Activated CD8-positive, alpha-beta memory T cell treated with anti-CD3 and anti-CD28 coated beads, Interleukin-2, amount 50 U/mL, for 4 hours (primary cell): ENCODE results near the gene TMEM209.
"Not testable (repeated sequence)": the region's sequence is repeated elsewhere in the genome, so short reads cannot be mapped to it uniquely, and the experiment has no call there.

ENCODE experiments used
- DNase-seq: peaks from one replicate; pipeline ENCODE4 v3.0.0-alpha.2; 2020

TMEM209 gene

GRCh38 chr7:130205084-130205947 is at the start of gene TMEM209:
TSS of gene TMEM209 (minus strand) at chr7:130205406. CDS start at chr7:130205375, 31 bp downstream.
- peak; percentile 91 for DNase-seq

GRCh38 chr7:130254555-130254954 is 49.3 kb upstream of the TMEM209 start:
- no peak for DNase-seq

- DNase-seq: not testable (repeated sequence)
Observed at GRCh38 chr7:130249626-130250025, 44.4 kb upstream of the TMEM209 start.

- DNase-seq: not testable (repeated sequence)
Observed at GRCh38 chr7:130248842-130249241, 43.6 kb upstream of the TMEM209 start.

DNA sequence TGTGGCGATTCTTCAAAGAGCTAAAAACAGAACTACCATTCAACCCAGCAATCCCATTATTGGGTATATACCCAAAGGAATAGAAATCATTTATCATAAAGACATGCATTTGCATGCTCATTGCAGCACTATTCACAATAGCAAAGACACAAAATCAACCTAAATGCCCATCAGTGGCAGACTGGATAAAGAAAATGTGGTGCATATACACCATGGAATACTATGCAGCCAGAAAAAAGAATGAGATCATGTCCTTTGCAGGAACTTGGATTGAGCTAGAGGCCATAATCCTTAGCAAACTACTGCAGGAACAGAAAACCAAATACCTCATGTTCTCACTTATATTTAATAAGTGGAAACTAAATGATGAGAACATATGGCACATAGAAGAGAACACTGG is 41.3 kb upstream of the TMEM209 start:
- not testable (repeated sequence) for DNase-seq

DNA sequence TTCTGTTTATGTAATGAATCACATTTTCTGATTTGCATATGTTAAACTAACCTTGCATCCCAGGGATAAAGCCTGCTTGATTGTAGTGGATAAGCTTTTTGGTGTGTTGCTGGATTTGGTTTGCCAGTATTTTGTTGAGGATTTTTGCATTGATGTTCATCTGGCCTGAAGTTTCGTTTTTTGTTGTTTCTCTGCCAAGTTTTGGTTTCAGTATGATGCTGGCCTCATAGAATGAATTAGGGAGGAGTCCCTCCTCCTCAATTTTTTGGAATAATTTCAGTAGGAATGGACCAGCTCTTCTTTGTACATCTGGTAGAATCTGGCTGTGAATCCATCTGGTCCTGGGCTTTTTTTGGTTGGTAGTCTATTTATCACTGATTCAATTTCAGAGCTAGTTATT is 38.3 kb upstream of the TMEM209 start:
- not testable (repeated sequence) for DNase-seq

- DNase-seq: peak; percentile 64
Observed at GRCh38 chr7:130242198-130243014, 37.2 kb upstream of the TMEM209 start.

GRCh38 chr7:130240240-130240639 is 35.0 kb upstream of the TMEM209 start:
- no peak for DNase-seq

GRCh38 chr7:130236361-130236760 is 31.2 kb upstream of the TMEM209 start:
- DNase-seq: not testable (repeated sequence)

DNA sequence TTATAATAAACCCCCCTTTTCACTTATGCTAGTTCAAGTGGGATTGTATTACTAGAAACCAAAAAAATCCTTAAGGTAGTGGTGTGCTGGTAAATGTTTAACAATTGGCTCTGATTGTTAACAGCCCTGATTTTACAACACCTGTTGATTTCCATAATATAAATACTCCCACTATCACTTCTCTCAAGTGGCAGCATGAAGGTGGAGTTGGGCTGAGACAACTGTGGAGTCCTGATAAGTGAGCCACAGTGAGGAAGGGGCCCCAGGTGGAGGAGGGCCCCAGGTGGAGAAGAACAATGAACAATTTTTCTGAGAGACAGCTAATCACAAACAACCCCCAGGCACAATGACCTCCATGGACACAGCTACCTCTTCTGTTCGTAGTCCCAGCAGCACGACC is 28.9 kb upstream of the TMEM209 start:
- DNase-seq: no peak

DNA sequence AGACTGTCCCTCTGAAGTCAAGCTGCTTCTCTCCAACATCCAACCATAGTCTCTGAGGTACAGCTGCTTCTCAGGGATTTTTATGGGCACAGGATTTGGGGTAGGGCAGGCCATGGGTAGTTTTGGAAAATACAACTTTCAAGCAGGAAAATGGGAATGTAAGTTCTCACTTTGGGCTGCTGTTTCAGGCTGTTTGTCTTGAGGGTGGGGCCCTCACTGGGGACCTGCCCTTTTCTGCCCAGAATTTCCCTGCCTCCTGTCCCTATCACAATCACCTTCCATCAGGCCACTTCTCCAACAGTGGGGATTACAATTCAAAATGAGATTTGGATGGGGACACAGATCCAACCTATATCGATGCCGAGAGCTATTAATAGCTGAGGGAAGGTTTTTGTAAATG is 27.0 kb upstream of the TMEM209 start:
- no peak for DNase-seq

GRCh38 chr7:130231792-130232191 is 26.6 kb upstream of the TMEM209 start:
- no peak for DNase-seq

DNA sequence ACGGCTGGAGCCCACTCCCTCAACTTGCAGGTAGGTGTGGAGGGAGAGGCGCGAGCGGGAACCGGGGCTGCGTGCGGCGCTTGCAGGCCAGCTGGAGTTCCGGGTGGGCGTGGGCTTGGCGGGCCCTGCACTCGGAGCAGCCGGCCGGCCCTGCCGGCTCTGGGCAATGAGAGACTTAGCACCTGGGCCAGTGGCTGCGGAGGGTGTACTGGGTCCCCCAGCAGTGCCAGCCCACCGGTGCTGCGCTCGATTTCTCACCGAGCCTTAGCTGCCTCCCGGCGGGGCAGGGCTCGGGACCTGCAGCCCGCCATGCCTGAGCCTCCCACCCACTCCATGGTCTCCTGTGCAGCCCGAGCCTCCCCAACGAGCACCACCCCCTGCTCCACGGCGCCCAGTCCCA is 24.8 kb upstream of the TMEM209 start:
- DNase-seq: not testable (repeated sequence)

- DNase-seq: no peak
Observed at GRCh38 chr7:130228840-130229502, 23.8 kb upstream of the TMEM209 start.

DNA sequence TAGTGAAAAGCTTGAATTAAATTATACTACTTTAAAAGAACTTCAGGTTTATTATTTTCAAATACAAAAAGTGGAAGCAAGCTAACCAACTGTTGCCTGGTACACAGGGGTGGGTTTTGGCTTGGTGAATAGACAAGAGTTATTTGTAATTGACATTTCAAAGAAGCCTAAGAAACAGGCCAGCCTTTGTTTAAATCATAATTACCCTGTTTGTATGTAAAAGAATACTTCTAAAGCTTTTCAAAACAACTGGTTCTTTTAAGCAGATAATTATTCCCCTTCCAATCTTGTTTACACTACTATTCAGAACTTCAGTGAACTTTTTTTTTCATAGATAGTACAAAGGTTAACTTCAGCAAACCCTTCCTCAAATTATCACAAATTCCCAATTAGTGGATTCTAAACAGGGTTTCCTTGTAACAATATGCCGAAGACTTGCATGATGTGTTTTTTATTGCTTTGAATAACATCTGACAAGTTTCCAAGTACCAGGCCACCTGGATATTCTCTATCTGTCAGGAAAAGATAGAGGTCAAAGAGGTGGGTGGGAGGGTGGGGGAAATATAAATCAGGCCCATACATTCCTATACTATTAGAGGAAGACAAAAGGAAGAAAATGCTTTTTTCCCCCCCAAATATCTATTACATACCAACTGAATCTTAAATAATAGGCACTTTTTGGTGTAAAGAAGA is 22.8 kb upstream of the TMEM209 start:
- DNase-seq: no peak

DNA sequence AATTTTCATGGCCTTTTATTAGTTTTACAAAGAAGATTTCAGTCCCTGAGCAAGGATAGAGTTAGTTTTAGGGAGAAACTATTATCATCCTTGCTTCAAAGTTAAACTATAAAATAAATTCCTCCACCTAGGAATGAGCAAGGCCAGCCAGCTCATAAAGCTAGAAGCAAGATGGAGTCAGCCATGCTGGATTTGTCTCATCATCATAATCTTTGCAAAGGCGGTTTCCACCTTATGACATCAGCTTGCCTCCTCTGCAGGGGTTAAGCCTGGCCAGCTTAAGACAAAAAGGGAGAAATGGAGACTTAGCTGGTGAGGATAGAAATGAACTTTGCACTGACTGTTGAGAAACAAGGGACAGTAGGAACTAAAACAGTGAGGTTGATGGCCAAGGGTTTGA is 21.1 kb upstream of the TMEM209 start:
- no peak for DNase-seq

- not testable (repeated sequence) for DNase-seq
Observed at GRCh38 chr7:130224923-130225322, 19.7 kb upstream of the TMEM209 start.

GRCh38 chr7:130224210-130224609 is 19.0 kb upstream of the TMEM209 start:
- DNase-seq: no peak

- DNase-seq: no peak
Observed at GRCh38 chr7:130223646-130224045, 18.4 kb upstream of the TMEM209 start.

GRCh38 chr7:130221746-130222145 is 16.5 kb upstream of the TMEM209 start:
- no peak for DNase-seq

- DNase-seq: no peak
Observed at GRCh38 chr7:130219871-130220270, 14.7 kb upstream of the TMEM209 start.

DNA sequence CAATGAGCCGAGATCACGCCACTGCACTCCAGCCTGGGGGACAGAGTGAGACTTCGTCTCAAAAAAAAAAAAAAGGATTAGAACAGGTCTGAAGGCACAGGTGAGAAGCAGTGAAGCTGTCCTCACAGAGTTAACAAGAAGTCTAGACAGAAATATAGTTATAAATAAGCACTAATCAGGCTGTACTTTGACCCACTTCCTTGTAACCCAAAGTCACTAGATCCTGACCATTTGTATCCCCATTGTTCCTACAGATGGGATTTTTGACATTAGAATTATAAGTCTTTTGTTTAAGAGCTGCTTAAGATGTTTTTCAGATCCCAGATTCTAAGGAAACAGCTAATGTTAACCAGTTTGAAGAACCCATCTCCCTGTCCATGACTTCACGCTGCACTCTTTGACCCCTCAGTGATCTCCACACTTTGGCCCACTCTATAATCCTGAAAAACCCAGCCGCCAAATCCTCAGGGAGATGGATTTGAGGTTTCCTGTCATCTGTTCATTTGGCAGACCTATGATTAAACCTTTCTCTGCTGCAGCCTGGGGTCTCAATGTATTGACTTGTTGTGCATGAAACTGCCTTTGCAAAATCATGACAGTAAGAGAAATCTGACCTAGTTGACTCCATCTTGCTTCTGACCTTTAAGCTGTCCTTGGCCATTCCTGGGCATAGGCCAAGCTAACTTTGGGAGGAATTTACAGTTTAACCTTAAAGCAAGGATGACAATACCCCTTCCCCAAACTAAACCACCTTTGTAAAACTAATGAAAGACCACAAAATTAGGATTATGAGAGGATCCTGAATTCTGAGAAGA is 13.8 kb upstream of the TMEM209 start:
- DNase-seq: no peak
